Measurements from ENCODE around the gene SH3RF3. TPM values are rescaled to one million over a fixed set of nuclear protein-coding genes. Genes with fewer than 3 reads are reported as not detected.

Gene SH3RF3
- total and polyA plus RNA-seq, 4 donors = 2.9 to 9.7 (median 8.6) TPM

DNA sequence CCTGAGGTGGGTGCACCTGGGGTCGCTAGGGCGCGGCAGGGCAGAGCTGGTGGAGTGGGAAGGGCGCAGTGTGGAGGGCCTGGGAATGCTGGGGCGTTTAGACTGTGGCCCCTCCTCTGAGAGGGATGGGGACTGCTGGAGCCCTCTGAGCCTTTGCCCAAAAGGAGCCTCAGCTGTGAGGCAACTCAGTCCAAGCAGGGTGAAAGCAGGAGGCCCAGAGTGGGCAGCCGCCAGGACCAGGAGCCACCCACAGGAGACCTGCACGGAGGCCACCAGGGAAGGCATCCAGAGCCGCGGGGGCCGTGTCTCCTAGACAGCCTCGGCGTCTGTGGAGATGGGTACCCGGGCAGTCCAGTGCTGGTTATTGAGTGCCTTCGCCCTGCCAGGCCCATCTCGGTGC lies 369.9 kb downstream of the SH3RF3 start:
- peaks cover 0 to 20% (median 6%) of the 10 kb centered on the region in 5 donors for H3K4me1 ChIP-seq (ENCODE audit: control insufficient read depth in 5 of 5, insufficient read depth in 5 of 5, low read length in 5 of 5)
- no peak for DNase-seq
- H3K9ac ChIP-seq (ENCODE audit: insufficient read depth in 1 of 2, low read length in 2 of 2) = no peak overlapping the region
- 87 to 89% methylated on average over 15 of the region's 15 CpGs for WGBS, 2 donors
- ATAC-seq (ENCODE audit: insufficient read depth, low FRiP score) = no peak
- H3K27ac ChIP-seq (ENCODE audit: low read depth in 1 of 2, low read length in 1 of 2) = no peak overlapping the region
- no peaks in the 10 kb centered on the region for H3K27me3 ChIP-seq (ENCODE audit: control insufficient read depth in 3 of 3, insufficient read depth in 3 of 3, low read length in 2 of 3)
- TF ChIP-seq, protein P1, sequence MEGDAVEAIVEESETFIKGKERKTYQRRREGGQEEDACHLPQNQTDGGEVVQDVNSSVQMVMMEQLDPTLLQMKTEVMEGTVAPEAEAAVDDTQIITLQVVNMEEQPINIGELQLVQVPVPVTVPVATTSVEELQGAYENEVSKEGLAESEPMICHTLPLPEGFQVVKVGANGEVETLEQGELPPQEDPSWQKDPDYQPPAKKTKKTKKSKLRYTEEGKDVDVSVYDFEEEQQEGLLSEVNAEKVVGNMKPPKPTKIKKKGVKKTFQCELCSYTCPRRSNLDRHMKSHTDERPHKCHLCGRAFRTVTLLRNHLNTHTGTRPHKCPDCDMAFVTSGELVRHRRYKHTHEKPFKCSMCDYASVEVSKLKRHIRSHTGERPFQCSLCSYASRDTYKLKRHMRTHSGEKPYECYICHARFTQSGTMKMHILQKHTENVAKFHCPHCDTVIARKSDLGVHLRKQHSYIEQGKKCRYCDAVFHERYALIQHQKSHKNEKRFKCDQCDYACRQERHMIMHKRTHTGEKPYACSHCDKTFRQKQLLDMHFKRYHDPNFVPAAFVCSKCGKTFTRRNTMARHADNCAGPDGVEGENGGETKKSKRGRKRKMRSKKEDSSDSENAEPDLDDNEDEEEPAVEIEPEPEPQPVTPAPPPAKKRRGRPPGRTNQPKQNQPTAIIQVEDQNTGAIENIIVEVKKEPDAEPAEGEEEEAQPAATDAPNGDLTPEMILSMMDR (IDR thresholded peaks at IDR 0.05; ENCODE audit: control extremely low read depth, extremely low read depth) = no peak
- H3K9me3 ChIP-seq (ENCODE audit: control insufficient read depth in 4 of 4, insufficient read depth in 3 of 4, low read length in 3 of 4) = no peaks in the 10 kb centered on the region
- no peak overlapping the region for H3K4me3 ChIP-seq
- peaks cover 0 to 5% (median 0%) of the 10 kb centered on the region in 4 donors for H3K36me3 ChIP-seq (ENCODE audit: control insufficient read depth in 4 of 4, insufficient read depth in 4 of 4, low read length in 4 of 4)

DNA sequence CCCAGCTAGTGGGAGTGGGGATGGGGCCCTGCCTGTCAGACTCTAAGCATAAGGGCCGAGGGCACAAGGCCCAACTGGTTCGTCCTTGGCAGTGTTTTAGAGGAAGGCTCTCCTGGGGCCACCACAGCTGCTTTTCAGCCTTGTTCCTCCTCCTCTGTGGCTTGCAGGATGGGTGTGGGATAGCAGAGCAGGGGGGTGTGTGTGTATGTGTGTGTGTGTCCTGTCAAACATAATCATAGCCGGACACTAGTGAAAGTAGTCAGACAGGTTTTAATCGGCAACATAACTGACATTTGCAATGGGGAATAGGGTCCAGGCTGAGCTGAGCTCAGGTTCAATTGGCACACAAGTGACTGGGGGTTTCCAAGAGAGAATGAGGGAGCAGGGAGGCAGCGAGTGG lies 370.6 kb downstream of the SH3RF3 start:
- Histone ChIP-seq H3K4me1 (ENCODE audit: control insufficient read depth in 5 of 5, insufficient read depth in 5 of 5, low read length in 5 of 5) (peaks cover 0 to 20% (median 6%) of the 10 kb centered on the region in 5 donors), H3K36me3 (ENCODE audit: control insufficient read depth in 4 of 4, insufficient read depth in 4 of 4, low read length in 4 of 4) (peaks cover 0 to 5% (median 0%) of the 10 kb centered on the region in 4 donors), H3K9me3 (ENCODE audit: control insufficient read depth in 4 of 4, insufficient read depth in 3 of 4, low read length in 3 of 4) (no peaks in the 10 kb centered on the region), H3K4me3 (no peak overlapping the region), H3K27me3 (ENCODE audit: control insufficient read depth in 3 of 3, insufficient read depth in 3 of 3, low read length in 2 of 3) (no peaks in the 10 kb centered on the region), H3K27ac (ENCODE audit: low read depth in 1 of 2, low read length in 1 of 2) (no peak overlapping the region), H3K9ac (ENCODE audit: insufficient read depth in 1 of 2, low read length in 2 of 2) (no peak overlapping the region)
- 27 to 39% methylated on average over 5 of the region's 5 CpGs for WGBS, 2 donors
- TF ChIP-seq, protein P1 (IDR thresholded peaks at IDR 0.05; ENCODE audit: control extremely low read depth, extremely low read depth) = no peak
- no peak for ATAC-seq (ENCODE audit: insufficient read depth, low FRiP score)
- peak; percentile 44 to 76 (median 54) for DNase-seq

DNA sequence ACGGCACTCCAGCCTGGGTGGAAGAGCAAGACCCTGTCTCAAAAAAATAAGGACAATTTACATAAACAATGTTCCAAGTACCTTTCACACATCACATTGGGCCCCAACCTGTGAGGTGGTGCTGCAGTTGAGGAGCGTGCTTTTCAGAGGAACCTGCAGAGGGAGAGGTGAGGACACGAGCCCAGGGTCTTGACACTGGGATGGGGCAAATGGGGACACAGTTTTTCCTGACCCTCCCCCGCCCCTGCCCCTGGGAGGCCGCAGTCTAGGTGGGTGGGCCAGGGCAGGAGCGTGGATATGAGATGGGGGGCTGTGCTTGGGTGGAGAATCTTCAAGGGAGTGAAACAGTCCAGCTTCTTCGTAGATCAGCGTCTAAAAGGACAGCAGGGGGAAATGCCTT lies 371.9 kb downstream of the SH3RF3 start:
- TF ChIP-seq, protein P1 (IDR thresholded peaks at IDR 0.05; ENCODE audit: control extremely low read depth, extremely low read depth) = no peak
- ATAC-seq (ENCODE audit: insufficient read depth, low FRiP score) (no peak), DNase-seq (no peak)
- Histone ChIP-seq H3K27ac (ENCODE audit: low read depth in 1 of 2, low read length in 1 of 2) (no peak overlapping the region), H3K9me3 (ENCODE audit: control insufficient read depth in 4 of 4, insufficient read depth in 3 of 4, low read length in 3 of 4) (peaks cover 0 to 8% (median under 1%) of the 10 kb centered on the region in 4 donors), H3K4me3 (no peak overlapping the region), H3K9ac (ENCODE audit: insufficient read depth in 1 of 2, low read length in 2 of 2) (no peak overlapping the region), H3K4me1 (ENCODE audit: control insufficient read depth in 5 of 5, insufficient read depth in 5 of 5, low read length in 5 of 5) (peaks cover 0 to 20% (median 6%) of the 10 kb centered on the region in 5 donors), H3K36me3 (ENCODE audit: control insufficient read depth in 4 of 4, insufficient read depth in 4 of 4, low read length in 4 of 4) (peaks cover 0 to 7% (median 0%) of the 10 kb centered on the region in 4 donors), H3K27me3 (ENCODE audit: control insufficient read depth in 3 of 3, insufficient read depth in 3 of 3, low read length in 2 of 3) (no peaks in the 10 kb centered on the region)
- WGBS, 2 donors = 90 to 93% methylated on average over 8 of the region's 8 CpGs

DNA sequence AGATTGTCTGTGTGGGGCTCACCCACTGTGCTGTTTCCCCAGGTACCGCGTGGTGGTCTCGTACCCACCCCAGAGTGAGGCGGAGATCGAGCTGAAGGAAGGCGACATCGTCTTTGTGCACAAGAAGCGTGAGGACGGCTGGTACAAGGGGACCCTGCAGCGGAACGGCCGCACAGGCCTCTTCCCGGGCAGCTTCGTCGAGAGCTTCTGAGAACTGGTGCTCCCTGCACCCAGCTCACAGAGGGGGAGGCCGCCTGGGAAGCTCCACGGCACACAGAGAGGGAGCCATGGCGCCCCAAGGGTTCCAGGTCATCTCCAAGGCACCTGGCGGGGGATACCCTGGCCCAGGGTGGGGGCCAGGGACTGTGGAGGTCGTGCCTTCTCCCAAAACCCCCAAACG lies 372.5 kb downstream of the SH3RF3 start:
- TF ChIP-seq, protein P1 (IDR thresholded peaks at IDR 0.05; ENCODE audit: control extremely low read depth, extremely low read depth) = no peak
- ATAC-seq (ENCODE audit: insufficient read depth, low FRiP score) (no peak), DNase-seq (no peak)
- Histone ChIP-seq H3K36me3 (ENCODE audit: control insufficient read depth in 4 of 4, insufficient read depth in 4 of 4, low read length in 4 of 4) (peaks cover 0 to 7% (median 0%) of the 10 kb centered on the region in 4 donors), H3K9ac (ENCODE audit: insufficient read depth in 1 of 2, low read length in 2 of 2) (no peak overlapping the region), H3K4me1 (ENCODE audit: control insufficient read depth in 5 of 5, insufficient read depth in 5 of 5, low read length in 5 of 5) (peaks cover 0 to 20% (median 6%) of the 10 kb centered on the region in 5 donors), H3K27ac (ENCODE audit: low read depth in 1 of 2, low read length in 1 of 2) (no peak overlapping the region), H3K4me3 (no peak overlapping the region), H3K27me3 (ENCODE audit: control insufficient read depth in 3 of 3, insufficient read depth in 3 of 3, low read length in 2 of 3) (no peaks in the 10 kb centered on the region), H3K9me3 (ENCODE audit: control insufficient read depth in 4 of 4, insufficient read depth in 3 of 4, low read length in 3 of 4) (peaks cover 0 to 11% (median 2%) of the 10 kb centered on the region in 4 donors)
- 94 to 96% methylated on average over 21 of the region's 21 CpGs for WGBS, 2 donors

Data from lung (tissue), 12 donors.